Measurements from ENCODE around the gene DPM2.
A peak's percentile ranks its signal among the peaks of the same experiment; 100 is the strongest.

Gene DPM2, protein sequence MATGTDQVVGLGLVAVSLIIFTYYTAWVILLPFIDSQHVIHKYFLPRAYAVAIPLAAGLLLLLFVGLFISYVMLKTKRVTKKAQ

DNA sequence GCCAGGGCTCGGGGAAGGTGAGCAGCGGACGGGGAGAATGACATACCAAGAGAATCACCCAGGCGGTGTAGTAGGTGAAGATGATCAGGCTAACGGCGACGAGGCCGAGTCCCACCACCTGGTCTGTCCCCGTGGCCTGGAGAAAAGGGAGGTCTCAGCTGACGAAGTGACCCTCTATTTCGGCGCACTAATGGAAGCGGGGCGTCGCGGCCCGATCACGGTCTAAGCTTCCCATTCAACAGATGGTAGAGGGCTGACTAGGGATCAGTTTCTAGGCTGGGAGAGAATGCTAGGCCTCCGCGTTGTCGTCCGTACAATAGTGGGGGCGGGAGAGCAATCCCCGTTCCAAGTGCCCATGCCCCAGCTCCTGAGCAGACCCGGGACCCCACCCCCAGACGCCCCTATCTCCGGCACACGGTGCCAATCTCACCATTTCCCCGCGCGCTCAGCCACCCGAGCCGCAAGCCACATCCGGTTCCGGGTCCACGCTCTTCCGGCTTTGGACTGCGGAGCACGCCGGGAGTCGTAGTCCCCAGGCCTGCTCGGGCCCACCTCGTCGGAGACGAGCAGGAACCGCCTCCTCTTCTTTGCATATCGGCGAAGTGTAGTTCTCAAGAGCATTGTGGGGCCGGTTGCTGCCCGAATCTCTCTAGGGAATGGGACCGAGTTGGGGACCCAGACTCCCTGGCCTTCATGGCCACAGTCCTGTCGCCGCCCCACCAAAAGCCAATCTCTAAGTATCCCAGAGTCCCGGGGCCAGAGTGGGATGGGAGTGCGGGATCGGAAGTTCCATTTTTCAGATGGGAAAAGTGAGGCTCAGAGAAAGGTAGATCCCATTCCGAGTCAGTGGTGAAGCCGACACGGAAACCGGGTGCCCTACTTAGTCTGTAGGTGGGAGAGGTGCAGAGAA is at the start of gene DPM2:
Gene DPM2, minus strand, starts transcription at position 467 of the 910 bp plus-strand sequence. Its CDS starts 34 bp downstream, at position 433.
- peak; percentile 91 for DNase-seq

DNA sequence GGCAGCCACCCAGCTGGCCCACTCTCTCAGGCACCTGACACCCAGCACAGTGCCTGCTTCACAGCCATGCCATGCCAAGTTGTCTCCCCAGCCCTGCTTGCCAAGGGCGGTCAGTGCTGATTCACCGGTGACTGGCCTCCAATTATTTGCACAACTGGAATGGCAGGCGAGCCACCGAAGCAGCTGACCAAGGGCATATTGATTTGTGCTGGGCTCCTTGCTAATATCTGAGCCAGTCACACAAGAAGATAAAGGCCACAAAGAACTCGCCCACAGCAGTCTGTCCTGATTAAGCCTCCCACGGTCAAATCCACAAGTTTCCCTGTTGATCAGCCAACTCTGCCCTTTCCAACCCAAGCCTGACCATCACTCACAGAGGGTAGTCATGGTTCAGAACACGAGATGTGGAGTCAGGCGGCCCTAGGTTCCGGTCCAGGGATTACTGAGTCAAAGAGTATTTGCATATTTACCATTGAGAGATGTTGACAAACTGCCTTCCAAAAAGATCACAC is 49.5 kb upstream of the DPM2 start:
- DNase-seq: no peak

GRCh38 chr9:127985011-127985410 is 47.4 kb upstream of the DPM2 start:
- DNase-seq: no peak

DNA sequence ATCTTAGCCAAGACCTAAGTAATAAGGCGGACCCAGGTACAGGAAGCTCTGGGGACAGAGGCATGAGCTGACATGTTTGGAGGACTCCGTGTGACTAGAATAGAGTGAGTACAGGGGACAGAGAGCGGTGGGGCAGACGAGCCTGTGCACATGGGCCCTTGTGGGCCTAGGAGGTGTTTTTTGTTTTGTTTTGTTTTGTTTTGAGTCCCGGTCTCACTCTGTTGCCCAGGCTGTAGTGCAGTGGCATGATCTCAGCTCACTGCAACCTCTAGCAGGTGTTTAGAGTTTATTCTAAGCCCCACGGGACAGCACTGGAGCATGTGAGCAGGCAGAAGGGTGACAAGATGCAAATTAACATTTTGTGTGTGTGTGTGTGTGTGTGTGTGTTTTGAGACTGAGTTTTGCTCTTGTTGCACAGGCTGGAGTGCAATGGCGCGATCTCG is 46.2 kb upstream of the DPM2 start:
- DNase-seq: no peak

- no peak for DNase-seq
Observed at GRCh38 chr9:127982912-127983311, 45.3 kb upstream of the DPM2 start.

DNA sequence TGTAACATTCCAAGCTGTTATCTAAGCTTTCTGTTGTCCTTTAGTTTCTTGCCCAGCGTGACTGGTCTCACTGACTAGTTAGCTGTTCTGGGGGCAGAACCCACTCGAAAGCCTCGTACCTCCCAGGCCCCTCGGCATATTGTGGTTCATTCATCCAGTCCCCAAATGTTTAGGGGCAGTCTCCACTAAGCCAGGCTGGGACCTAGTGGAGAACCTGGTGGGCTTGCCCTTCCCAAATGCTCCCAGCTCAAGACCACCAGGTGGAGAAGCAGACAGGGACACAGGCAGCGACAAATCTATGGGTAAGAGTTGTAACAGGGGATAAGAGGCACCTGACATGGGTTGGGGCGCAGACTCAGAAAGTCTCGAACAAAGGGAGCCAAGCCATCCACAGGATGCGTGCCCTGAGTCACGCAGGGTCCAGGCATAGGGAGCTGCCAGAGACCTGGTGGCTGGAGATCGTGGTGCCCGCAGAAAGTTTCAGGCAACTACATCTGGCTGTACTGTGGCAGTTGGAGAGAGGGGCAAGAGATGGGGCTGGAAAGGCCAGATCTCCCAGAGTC is 44.0 kb upstream of the DPM2 start:
- DNase-seq: no peak

GRCh38 chr9:127980706-127981558 is 43.3 kb upstream of the DPM2 start, which contains the start of gene EEIG1:
Gene EEIG1, minus strand, starts transcription at chr9:127980989. Its CDS starts 852 bp downstream, at chr9:127980137.
- DNase-seq: peak; percentile 99

DNA sequence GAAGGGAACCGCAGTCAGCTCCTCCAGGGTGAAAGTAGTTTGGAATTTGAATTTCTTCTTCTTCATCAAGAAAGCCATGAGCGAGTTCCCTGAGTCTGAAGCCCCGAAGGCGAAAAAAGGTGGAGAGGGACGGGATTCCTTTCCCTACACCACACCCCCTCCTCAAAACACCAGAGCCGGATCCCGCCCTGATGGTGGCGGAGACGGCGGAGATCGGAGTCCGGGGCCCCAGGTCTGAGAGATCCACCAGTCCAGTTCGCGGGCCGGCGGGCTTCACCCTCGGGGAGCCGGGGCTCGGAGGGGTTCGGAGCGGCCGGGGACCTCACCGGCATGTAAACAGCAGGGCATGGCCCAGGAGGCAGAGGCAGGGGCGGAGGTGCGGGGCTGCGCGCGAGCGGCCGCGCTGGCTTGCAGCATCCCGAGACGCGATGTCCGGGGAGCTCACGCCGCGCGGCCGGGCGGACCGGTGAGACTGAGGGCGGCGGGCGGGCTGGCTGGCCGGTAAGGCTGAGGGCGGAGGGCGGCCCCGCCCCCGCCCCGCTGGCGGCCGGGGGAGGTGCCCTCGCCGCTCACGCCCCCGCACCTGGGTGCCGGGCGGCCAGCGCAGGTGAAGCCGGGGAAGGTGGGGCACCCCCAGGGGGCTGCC is 42.5 kb upstream of the DPM2 start:
- peak; percentile 84 for DNase-seq

GRCh38 chr9:127979333-127980059 is 41.8 kb upstream of the DPM2 start:
- peak; percentile 80 for DNase-seq

DNA sequence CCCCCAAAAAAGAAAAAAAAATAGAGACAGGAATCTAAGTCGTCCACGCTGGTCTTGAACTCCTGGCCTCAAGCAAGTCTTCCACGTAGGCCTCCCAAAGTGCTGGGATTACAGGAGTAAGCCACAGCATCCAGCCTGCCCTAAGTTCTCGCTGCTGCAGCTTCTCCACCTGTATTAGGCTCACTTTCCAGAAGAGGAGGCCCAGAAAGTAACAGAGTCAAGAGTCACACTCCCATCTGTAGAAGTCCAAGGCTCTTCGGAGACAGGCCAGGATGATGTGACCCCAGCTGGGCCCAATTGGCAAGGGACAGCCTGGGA is 41.3 kb upstream of the DPM2 start:
- no peak for DNase-seq

- peak; percentile 68 for DNase-seq
Observed at GRCh38 chr9:127977884-127978647, 40.4 kb upstream of the DPM2 start.

DNA sequence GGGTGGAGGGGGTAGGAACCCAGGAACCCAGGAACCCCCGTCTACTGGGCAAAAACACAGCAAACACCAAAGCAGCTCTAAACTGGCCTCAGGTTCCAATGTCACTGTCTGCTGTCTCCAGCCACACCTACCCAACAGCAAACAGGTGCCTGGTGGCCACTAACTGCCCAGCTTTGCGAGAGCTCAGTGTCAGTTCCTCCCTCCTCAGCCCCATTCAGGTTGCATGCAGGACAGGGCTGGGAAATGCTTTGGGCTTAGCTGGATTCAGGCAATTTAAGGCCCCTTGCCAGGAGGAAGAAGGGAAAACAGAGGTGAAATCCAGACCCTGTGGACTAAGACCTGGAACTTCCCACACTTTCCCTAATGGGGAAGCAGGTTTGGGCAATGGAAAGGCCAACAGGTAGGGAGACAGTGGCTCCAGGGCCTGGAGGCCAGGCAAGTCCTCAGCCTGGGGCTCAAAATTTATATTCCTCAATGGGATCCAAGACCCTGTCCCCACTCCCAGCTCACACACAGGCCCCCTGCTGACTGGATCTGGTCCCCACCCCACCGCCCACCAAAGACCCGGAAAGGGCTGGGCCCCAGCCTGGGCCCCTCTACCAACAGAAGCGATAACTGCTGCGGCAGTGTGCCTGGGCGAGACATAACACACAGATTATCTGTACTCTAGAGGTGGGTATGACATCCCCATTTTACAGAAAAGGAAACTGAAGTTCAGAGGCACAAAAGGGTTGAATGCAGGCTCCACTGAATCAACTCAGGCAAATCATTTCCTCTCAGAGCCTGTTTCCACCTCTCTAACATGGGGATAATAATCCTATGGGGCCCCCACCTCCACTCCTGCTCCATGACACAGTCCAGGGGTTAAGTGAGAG is 39.6 kb upstream of the DPM2 start:
- peak; percentile 70 for DNase-seq

DNA sequence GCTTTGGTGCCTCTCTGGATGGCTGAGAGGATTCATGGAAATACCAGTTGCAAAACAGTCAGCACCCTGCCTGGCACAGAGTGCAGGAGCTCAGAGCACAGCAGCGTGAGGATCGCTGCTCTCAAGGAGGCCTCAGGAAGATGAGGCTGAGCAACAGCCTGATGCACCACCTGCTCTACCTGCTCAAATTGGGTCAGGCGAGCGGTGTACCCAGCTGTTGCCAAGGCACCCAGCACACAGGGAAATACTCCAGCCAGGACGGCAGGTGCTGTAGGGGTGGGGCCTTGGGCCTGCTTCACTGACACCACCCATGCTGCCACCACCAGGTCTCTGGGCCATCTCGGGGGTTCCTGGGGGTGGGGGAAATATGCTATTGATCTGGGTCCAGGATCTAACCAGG is 38.8 kb upstream of the DPM2 start:
- DNase-seq: no peak

DNA sequence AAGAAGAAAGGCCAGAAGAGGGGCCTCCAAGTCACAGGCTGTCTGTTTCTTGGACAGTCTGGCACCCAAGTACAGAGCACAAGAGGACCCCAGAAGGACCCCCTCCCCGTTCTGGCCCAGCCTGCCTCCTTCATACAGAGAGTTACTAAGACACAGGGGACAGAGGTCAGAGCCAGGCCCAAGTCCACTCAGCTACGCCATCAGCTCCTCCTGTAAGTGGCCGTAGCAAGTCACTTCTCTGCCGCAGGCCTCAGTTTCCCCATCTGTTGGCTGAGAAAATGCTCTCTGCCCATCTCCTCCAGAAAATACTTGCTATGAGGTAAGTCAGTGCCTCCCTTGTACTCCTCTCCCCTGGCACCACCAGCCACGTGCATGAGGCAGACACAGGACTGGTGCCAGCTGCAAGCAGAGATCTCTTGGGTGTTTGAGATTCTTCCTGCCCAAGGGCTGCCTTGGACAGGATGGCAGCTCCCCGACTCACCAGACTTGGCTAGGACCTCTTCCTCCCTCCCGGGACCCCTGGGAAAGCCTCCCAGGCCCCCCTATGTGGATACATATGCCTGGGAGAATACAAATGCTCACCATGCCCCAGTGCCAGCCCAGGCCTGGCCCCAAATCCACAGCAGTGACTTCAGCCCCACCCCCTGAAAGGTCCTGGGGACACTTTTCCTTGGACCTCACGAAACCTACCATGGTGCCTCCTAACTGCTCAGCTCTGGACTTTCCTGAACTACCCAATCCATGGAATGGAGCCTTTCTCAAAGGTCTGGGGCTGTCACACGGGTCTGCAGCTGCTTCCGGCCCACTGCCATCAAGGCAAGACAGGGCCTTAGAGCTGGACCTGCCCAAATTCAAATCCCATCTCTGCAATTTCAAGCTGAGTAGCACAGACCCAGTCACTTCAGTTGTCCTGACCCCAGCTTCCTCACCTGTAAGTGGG is 38.0 kb upstream of the DPM2 start:
- DNase-seq: peak; percentile 66

- no peak for DNase-seq
Observed at GRCh38 chr9:127974769-127975261, 37.2 kb upstream of the DPM2 start.

DNA sequence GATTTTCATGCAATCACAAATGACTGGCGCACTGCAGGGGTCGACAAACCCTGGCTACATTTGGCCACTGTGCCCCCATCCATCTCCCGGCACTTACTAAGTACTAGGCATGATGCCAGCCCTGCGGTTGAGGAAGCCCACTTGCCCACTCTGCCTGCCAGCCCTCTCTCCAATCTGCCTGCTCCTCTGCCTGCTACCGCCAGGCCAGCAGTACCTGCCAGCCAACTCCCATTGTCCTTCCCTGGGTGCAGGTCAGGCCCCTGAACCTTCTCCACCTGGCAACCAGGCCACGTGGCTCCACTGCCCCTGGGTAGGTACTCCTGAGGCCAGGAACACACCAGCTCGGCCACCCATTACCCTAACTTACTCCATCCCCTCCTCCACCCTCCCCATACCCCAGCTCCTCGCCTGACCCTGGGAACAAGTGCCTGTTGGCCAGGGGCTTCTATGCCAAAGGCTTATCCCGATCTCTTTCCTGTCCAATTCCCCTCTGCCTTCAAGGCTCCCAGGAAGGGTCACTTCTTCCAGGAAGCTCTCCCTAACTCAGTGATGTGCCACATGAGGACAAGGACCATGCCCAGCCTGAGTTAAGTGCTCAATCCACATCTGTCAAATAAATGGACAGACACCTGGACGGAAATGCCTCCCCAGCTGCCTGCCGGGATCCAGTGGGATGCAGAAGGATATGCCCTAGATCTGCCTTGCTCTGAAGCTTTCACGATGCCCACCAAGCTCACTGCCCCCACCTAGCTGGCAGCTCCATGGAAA is 36.5 kb upstream of the DPM2 start:
- DNase-seq: peak; percentile 73

DNA sequence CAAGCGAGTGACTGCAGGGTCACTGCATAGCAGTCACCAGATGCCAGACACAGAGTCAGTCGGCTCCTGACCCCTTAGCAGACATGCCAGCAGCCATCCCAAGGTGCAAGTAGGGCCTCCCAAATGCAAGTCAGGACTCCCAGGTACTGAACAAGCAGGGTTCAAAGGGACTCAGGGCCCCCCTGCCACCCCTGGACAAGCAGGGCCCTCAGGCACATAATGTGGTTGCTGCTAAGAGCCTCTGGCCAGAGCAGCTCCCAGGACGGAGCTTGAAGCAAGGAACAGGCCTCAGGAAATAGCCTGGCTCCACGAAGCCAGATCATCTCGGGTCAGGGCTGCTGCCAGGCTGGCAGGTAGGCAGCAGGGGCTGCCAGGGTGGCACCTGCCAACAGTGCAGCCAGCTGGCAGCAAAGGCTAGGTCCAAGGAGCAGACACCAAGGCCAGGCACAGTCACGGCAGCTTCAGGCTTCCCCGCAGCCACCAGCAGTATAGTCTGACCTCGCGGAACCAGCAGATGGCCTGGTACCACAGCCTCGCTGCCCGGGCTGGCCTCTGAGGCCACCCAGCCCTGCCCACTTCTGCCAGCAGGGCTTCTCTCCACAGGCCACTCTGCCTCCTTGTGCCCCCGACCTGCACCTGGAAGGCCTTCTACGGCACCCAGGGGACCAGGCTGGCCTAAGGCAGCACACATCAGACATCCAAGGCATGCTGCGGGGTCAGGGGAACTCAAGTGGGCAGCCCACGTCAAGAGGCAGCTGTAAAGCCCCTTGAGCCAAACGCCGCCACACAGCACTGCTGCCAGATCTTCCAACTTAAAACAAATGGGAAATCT is 35.7 kb upstream of the DPM2 start:
- DNase-seq: peak; percentile 72
